A673 (cell line): ENCODE results near the gene EFCAB6. TPM values are rescaled to one million over a fixed set of nuclear protein-coding genes. Genes with fewer than 3 reads are reported as not detected.

Experiments
- BruUV-seq: library from RNA; stranded (reverse); fragments of 400-500 nt; replicated peaks from 2 replicates; lab custom pipeline; 2021; lab: Mats Ljungman, UMichigan
- CTCF ChIA-PET: fragments of 300-600 bp; sonication (Branson Sonifier 250); formaldehyde crosslinking; loops from one replicate; lab custom pipeline; 2022; ENCODE audit warnings: antibody characterized with exemption; lab: Charles Lee
- POLR2A ChIA-PET: fragments of 300-600 bp; sonication (Branson Sonifier 250); formaldehyde crosslinking; loops from one replicate; lab custom pipeline; 2022; ENCODE audit warnings: antibody characterized with exemption; ENCODE audit not compliant: low non-redundant PET; lab: Charles Lee
- DNase-seq: peaks from one replicate; pipeline ENCODE4 v3.0.0-alpha.2; 2015; ENCODE audit warnings: low spot score
- H3K27ac ChIP-seq: fragments of 200-600 bp; sonication (generic); 2 replicates; pipeline ENCODE4 v1.5.1; 2016; ENCODE audit warnings: mixed run types, low read depth, mild to moderate bottlenecking, mixed read lengths, antibody characterized with exemption, low read length; ENCODE audit not compliant: poor library complexity, severe bottlenecking
- H3K27me3 ChIP-seq: fragments of 200-600 bp; sonication (generic); replicated peaks from 2 replicates; pipeline ENCODE4 v1.6.1; 2017; ENCODE audit warnings: mixed run types, low read depth, mild to moderate bottlenecking, mixed read lengths, antibody characterized with exemption, low read length; ENCODE audit not compliant: insufficient read depth, poor library complexity
- H3K36me3 ChIP-seq: fragments of 200-600 bp; sonication (generic); 2 replicates; pipeline ENCODE4 v1.6.1; 2016; ENCODE audit warnings: mixed run types, mild to moderate bottlenecking, mixed read lengths, antibody characterized with exemption, low read length; ENCODE audit not compliant: insufficient read depth, poor library complexity, severe bottlenecking
- H3K4me1 ChIP-seq: fragments of 200-600 bp; sonication (generic); 2 replicates; pipeline ENCODE4 v1.6.1; 2017; ENCODE audit warnings: mixed run types, mild to moderate bottlenecking, mixed read lengths, antibody characterized with exemption, low read length; ENCODE audit not compliant: insufficient read depth, poor library complexity, severe bottlenecking
- H3K4me3 ChIP-seq: fragments of 200-600 bp; sonication (generic); 2 replicates; pipeline ENCODE4 v1.5.1; 2016; ENCODE audit warnings: low read depth, mixed run types, mild to moderate bottlenecking, mixed read lengths, low read length; ENCODE audit not compliant: poor library complexity, severe bottlenecking
- H3K9me3 ChIP-seq: fragments of 200-600 bp; sonication (generic); 2 replicates; pipeline ENCODE4 v1.6.1; 2016; ENCODE audit warnings: mixed run types, low read depth, mild to moderate bottlenecking, mixed read lengths, antibody characterized with exemption, low read length; ENCODE audit not compliant: poor library complexity, severe bottlenecking
- CTCF ChIP-seq: fragments of 300-800, 200-600 bp; sonication (generic); conservative IDR thresholded peaks from 2 replicates; pipeline ENCODE4 v1.5.1; 2017; ENCODE audit warnings: low read depth, mild to moderate bottlenecking, antibody characterized with exemption, low read length, moderate library complexity, mixed read lengths
- EZH2 ChIP-seq: fragments of 200-600 bp; sonication (generic); IDR thresholded peaks from 2 replicates; pipeline ENCODE4 v1.6.1; 2017; ENCODE audit warnings: borderline replicate concordance, low read depth, mild to moderate bottlenecking, mixed read lengths, antibody characterized with exemption, low read length; ENCODE audit not compliant: poor library complexity, severe bottlenecking
- intact Hi-C: fragments of 100-400 bp; cut with micrococcal nuclease; formaldehyde crosslinking; loops from one replicate; pipeline ENCODE4 v1.10.0; 2022; ENCODE audit not compliant: unreplicated experiment
- total RNA-seq: library from RNA; stranded (reverse); gene quantifications from 2 replicates; pipeline ENCODE4 v1.2.3, GENCODE V29; 2021

The EFCAB6 gene
- total RNA-seq, 1 experiment from 2014 or later = 0.41 TPM

GRCh38 chr22:43851979-43852307, 39.8 kb upstream of the EFCAB6 start:
- Histone ChIP-seq H3K9me3 (no peaks in the 10 kb centered on the region), H3K36me3 (no peaks in the 10 kb centered on the region), H3K4me1 (no peaks in the 10 kb centered on the region), H3K27me3 (peaks cover 30% of the 10 kb centered on the region), H3K27ac (no peak overlapping the region), H3K4me3 (no peak overlapping the region)
- intact Hi-C loops = no loop called here
- DNase-seq = no peak
- TF ChIP-seq EZH2 = no peak
- TF ChIP-seq CTCF = no peak
- BruUV-seq = no TSS peak
- CTCF ChIA-PET = no interaction called here
- POLR2A ChIA-PET = interaction anchor here (0.6 kb wide), 1 partner anchor 307 kb away, joined by 3 read pairs; no protein-coding TSS in a partner anchor

GRCh38 chr22:43851058-43851978, 39.2 kb upstream of the EFCAB6 start:
- no peak for DNase-seq
- ChIA-PET POLR2A (no interaction called here), CTCF (no interaction called here)
- TF ChIP-seq EZH2 (no peak), CTCF (no peak)
- BruUV-seq = no TSS peak
- Histone ChIP-seq H3K27ac (no peak overlapping the region), H3K4me1 (no peaks in the 10 kb centered on the region), H3K36me3 (no peaks in the 10 kb centered on the region), H3K4me3 (no peak overlapping the region), H3K9me3 (no peaks in the 10 kb centered on the region), H3K27me3 (peaks cover 30% of the 10 kb centered on the region)
- intact Hi-C loops = no loop called here

- ChIA-PET POLR2A (no interaction called here), CTCF (no interaction called here)
- intact Hi-C loops = no loop called here
- Histone ChIP-seq H3K9me3 (no peaks in the 10 kb centered on the region), H3K36me3 (no peaks in the 10 kb centered on the region), H3K27ac (no peak overlapping the region), H3K4me1 (no peaks in the 10 kb centered on the region), H3K4me3 (no peak overlapping the region), H3K27me3 (peaks cover 30% of the 10 kb centered on the region)
- TF ChIP-seq CTCF (no peak), EZH2 (no peak)
- DNase-seq = no peak
- BruUV-seq = no TSS peak
These were observed 38.4 kb upstream of the EFCAB6 start for GRCh38 chr22:43850529-43850928.
